Panc1 (cell line): ENCODE measurements around the gene DRG1. TPM values are rescaled to one million over a fixed set of nuclear protein-coding genes. Genes with fewer than 3 reads are reported as not detected.

ENCODE experiments used
- ATAC-seq: fragments of 200-7000 bp; cut with Tn5 transposase; 2 replicates; pipeline ENCODE4 v1.9.1; 2020; ENCODE audit warnings: mild to moderate bottlenecking, moderate library complexity
- BruUV-seq: library from RNA; stranded (reverse); fragments of 400-500 nt; replicated peaks from 2 replicates; lab custom pipeline; 2021; lab: Mats Ljungman, UMichigan
- CTCF ChIA-PET: fragments of 300-600 bp; sonication (Branson Sonifier 250); formaldehyde crosslinking; loops from one replicate; lab custom pipeline; 2022; ENCODE audit warnings: antibody characterized with exemption; lab: Charles Lee
- POLR2A ChIA-PET: fragments of 300-600 bp; sonication (Branson Sonifier 250); formaldehyde crosslinking; loops from one replicate; lab custom pipeline; 2022; ENCODE audit warnings: antibody characterized with exemption; lab: Charles Lee
- DNase-seq: peaks from one replicate; pipeline ENCODE4 v3.0.0-alpha.2; 2010; ENCODE audit warnings: low read depth, low spot score
- H3K27ac ChIP-seq: 2 replicates; pipeline ENCODE4 v1.5.1; 2011; ENCODE audit warnings: mild to moderate bottlenecking, low read length, inconsistent platforms
- H3K27me3 ChIP-seq: fragments of 200-500 bp; sonication (Bioruptor generic); 2 replicates; pipeline ENCODE4 v1.6.0; 2014; ENCODE audit warnings: low read length, inconsistent platforms; ENCODE audit not compliant: control insufficient read depth, insufficient read depth
- H3K36me3 ChIP-seq: fragments of 200-500 bp; sonication (Bioruptor generic); 2 replicates; pipeline ENCODE4 v1.5.1; 2014; ENCODE audit warnings: inconsistent platforms, mild to moderate bottlenecking, low read length, moderate library complexity; ENCODE audit not compliant: control insufficient read depth, insufficient read depth
- H3K4me1 ChIP-seq: 2 replicates; pipeline ENCODE4 v1.5.1; 2011; ENCODE audit warnings: inconsistent platforms, mild to moderate bottlenecking, low read length, moderate library complexity; ENCODE audit not compliant: control insufficient read depth, insufficient read depth
- H3K4me3 ChIP-seq, 2 experiments: 2 replicates each; pipeline ENCODE4 v1.5.1; 2011 to 2012; ENCODE audit warnings: low read depth in 2 of 2, low read length in 2 of 2, mild to moderate bottlenecking in 2 of 2, inconsistent platforms in 1 of 2, moderate library complexity in 1 of 2
- H3K9me3 ChIP-seq: fragments of 200-500 bp; sonication (Bioruptor generic); 2 replicates; pipeline ENCODE4 v1.5.1; 2014; ENCODE audit warnings: low read depth, mild to moderate bottlenecking, inconsistent platforms, low read length, moderate library complexity; ENCODE audit not compliant: control insufficient read depth, insufficient read depth
- CTCF ChIP-seq: fragments of 450-650 bp; IDR thresholded peaks from 2 replicates; pipeline ENCODE4 v1.5.1; 2017; ENCODE audit warnings: mild to moderate bottlenecking
- POLR2AphosphoS5 ChIP-seq: IDR thresholded peaks from 2 replicates; pipeline ENCODE4 v1.6.1; 2012; ENCODE audit warnings: mild to moderate bottlenecking, low read depth, low read length, moderate library complexity
- REST ChIP-seq, 2 experiments: IDR thresholded peaks; 2 replicates each; pipeline ENCODE4 v1.6.1; 2011 to 2012; ENCODE audit warnings: low read depth in 2 of 2, control low read depth in 1 of 2, low read length in 1 of 2, mild to moderate bottlenecking in 1 of 2, moderate library complexity in 1 of 2; ENCODE audit not compliant: insufficient read depth in 1 of 2
- SIN3A ChIP-seq: IDR thresholded peaks from 2 replicates; pipeline ENCODE4 v1.6.1; 2012; ENCODE audit warnings: low read depth, mild to moderate bottlenecking, low read length, moderate library complexity, borderline replicate concordance; ENCODE audit not compliant: insufficient read depth
- TCF7L2 ChIP-seq: IDR thresholded peaks from 2 replicates; pipeline ENCODE4 v1.6.1; 2011; ENCODE audit warnings: mild to moderate bottlenecking, low read depth, low read length, inconsistent platforms
- in situ Hi-C: cut with HindIII; loops from 2 replicates; pipeline ENCODE4 v1.10.0; 2016; ENCODE audit warnings: low sequenced_read_pairs, low pct_unique_long_range_greater_than_20kb
- intact Hi-C: fragments of 100-400 bp; cut with micrococcal nuclease; formaldehyde crosslinking; loops from one replicate; pipeline ENCODE4 v1.10.0; 2022; ENCODE audit not compliant: unreplicated experiment
- total RNA-seq: library from RNA; stranded (reverse); gene quantifications from one replicate; pipeline ENCODE4 v1.2.1, GENCODE V29; 2021; ENCODE audit not compliant: unreplicated experiment

The DRG1 gene
- total RNA-seq, 1 experiment from 2014 or later, result 51.2 TPM

- Histone ChIP-seq H3K4me3 (no peak overlapping the region), H3K4me1 (no peaks in the 10 kb centered on the region), H3K27me3 (no peaks in the 10 kb centered on the region), H3K9me3 (no peaks in the 10 kb centered on the region), H3K27ac (no peak overlapping the region), H3K36me3 (peaks cover 21% of the 10 kb centered on the region)
- TF ChIP-seq CTCF (no peak), POLR2AphosphoS5 (no peak), TCF7L2 (no peak), REST (IDR thresholded peaks at IDR 0.05; ENCODE audit: insufficient read depth in 1 of 2, low read depth in 2 of 2, low read length in 1 of 2) (no peak), SIN3A (no peak)
- in situ Hi-C loops (no loop called here), intact Hi-C loops (no loop called here)
- ChIA-PET POLR2A (no interaction called here), CTCF (no interaction called here)
- no peak for DNase-seq
- ATAC-seq, result no peak
- no TSS peak for BruUV-seq
These were observed 43.5 kb downstream of the DRG1 start for GRCh38 chr22:31442768-31443489.

- DNase-seq (no peak), ATAC-seq (no peak)
- Histone ChIP-seq H3K27ac (no peak overlapping the region), H3K4me3 (no peak overlapping the region), H3K9me3 (no peaks in the 10 kb centered on the region), H3K4me1 (no peaks in the 10 kb centered on the region), H3K36me3 (peaks cover 16% of the 10 kb centered on the region), H3K27me3 (no peaks in the 10 kb centered on the region)
- BruUV-seq, result no TSS peak
- intact Hi-C loops, result no loop called here
- in situ Hi-C loops, result no loop called here
- TF ChIP-seq REST (IDR thresholded peaks at IDR 0.05; ENCODE audit: insufficient read depth in 1 of 2, low read depth in 2 of 2, low read length in 1 of 2) (no peak), POLR2AphosphoS5 (no peak), SIN3A (no peak), CTCF (no peak), TCF7L2 (no peak)
- CTCF ChIA-PET, result no interaction called here
- POLR2A ChIA-PET, result no interaction called here
These were observed 44.1 kb downstream of the DRG1 start for GRCh38 chr22:31443516-31443915.
